B cell (primary cell): ENCODE data around the gene TNPO3. TPM values are rescaled to one million over a fixed set of nuclear protein-coding genes. Genes with fewer than 3 reads are reported as not detected.

Experiments
- ATAC-seq: fragments of 200-7000 bp; cut with Tn5 transposase; one replicate; pipeline ENCODE4 v1.10.0; 2021; ENCODE audit warnings: low read depth, mild to moderate bottlenecking, moderate number of reproducible peaks, moderate library complexity
- CTCF ChIA-PET: fragments of 350-600 bp; sonication (Branson Sonifier 250); formaldehyde crosslinking; loops from one replicate; lab custom pipeline; 2021; ENCODE audit warnings: antibody characterized with exemption, inconsistent platforms; lab: Charles Lee
- POLR2A ChIA-PET: fragments of 350-600 bp; sonication (Branson Sonifier 250); formaldehyde crosslinking; loops from one replicate; lab custom pipeline; 2021; ENCODE audit warnings: antibody characterized with exemption; lab: Charles Lee
- DNase-seq: peaks from one replicate; pipeline ENCODE4 v3.0.0; 2013
- H2AFZ ChIP-seq: 2 replicates; pipeline ENCODE4 v1.6.1; 2012; ENCODE audit warnings: mild to moderate bottlenecking, low read depth, low read length; ENCODE audit not compliant: insufficient read depth, poor library complexity, severe bottlenecking
- H3K27ac ChIP-seq, 2 donors: 1 replicate in 1 of 2; 2 replicates in 1 of 2; pipeline ENCODE4 v1.5.1; 2012 to 2013; ENCODE audit warnings: low read length in 2 of 2, mild to moderate bottlenecking in 2 of 2, moderate library complexity in 1 of 2
- H3K27me3 ChIP-seq, 4 experiments: fragments of 200-600 bp in 1 of 4; sonication (generic) in 1 of 4; replicated peaks in 1 of 4; 1 replicate in 2 of 4; 2 replicates in 2 of 4; pipeline versions ENCODE4 v1.6.1 to v1.7.0; 2013 to 2016; ENCODE audit warnings: low read length in 3 of 4, mild to moderate bottlenecking in 2 of 4, mixed read lengths in 1 of 4, moderate library complexity in 1 of 4; ENCODE audit not compliant: insufficient read depth in 4 of 4, control insufficient read depth in 3 of 4; ENCODE audit errors: control extremely low read depth in 1 of 4
- H3K36me3 ChIP-seq, 2 experiments: replicated peaks in 1 of 2; 1 replicate in 1 of 2; 2 replicates in 1 of 2; pipeline versions ENCODE4 v1.6.1 to v1.7.1; 2013; ENCODE audit warnings: low read length in 1 of 2; ENCODE audit not compliant: insufficient read depth in 2 of 2, control insufficient read depth in 1 of 2; ENCODE audit errors: control extremely low read depth in 1 of 2, extremely low read depth in 1 of 2
- H3K4me1 ChIP-seq, 2 donors: fragments of 200-600 bp in 1 of 2; sonication (generic) in 1 of 2; 1 replicate in 1 of 2; 2 replicates in 1 of 2; pipeline versions ENCODE4 v1.5.1 to v1.6.1; 2013 to 2017; ENCODE audit warnings: low read length in 2 of 2; ENCODE audit not compliant: control insufficient read depth in 2 of 2, insufficient read depth in 2 of 2
- H3K4me2 ChIP-seq: replicated peaks from 2 replicates; pipeline ENCODE3; 2012; ENCODE audit warnings: mild to moderate bottlenecking, low read depth, low read length; ENCODE audit not compliant: poor library complexity, severe bottlenecking
- H3K4me3 ChIP-seq, 5 experiments: fragments of 200-600 bp in 1 of 5; sonication (generic) in 1 of 5; 1 replicate in 3 of 5; 2 replicates in 2 of 5; pipeline versions ENCODE4 v1.5.1 to v1.7.0; 2011 to 2016; ENCODE audit warnings: low read length in 4 of 5, mild to moderate bottlenecking in 4 of 5, low read depth in 2 of 5, control low read depth in 1 of 5, moderate library complexity in 1 of 5; ENCODE audit not compliant: insufficient read depth in 1 of 5; ENCODE audit errors: control extremely low read depth in 1 of 5, extremely low read depth in 1 of 5
- H3K79me2 ChIP-seq: fragments of 200-600 bp; sonication (generic); one replicate; pipeline ENCODE4 v1.6.0; 2016; ENCODE audit warnings: low read length; ENCODE audit not compliant: control insufficient read depth, insufficient read depth
- H3K9ac ChIP-seq: fragments of 200-600 bp; sonication (generic); 2 replicates; pipeline ENCODE4 v1.6.1; 2017; ENCODE audit warnings: mild to moderate bottlenecking, low read length, moderate library complexity
- H3K9me3 ChIP-seq, 3 donors: one replicate each; pipeline versions ENCODE4 v1.6.1 to v1.7.1; 2013; ENCODE audit warnings: low read length in 2 of 3; ENCODE audit not compliant: control insufficient read depth in 2 of 3, insufficient read depth in 1 of 3; ENCODE audit errors: control extremely low read depth in 1 of 3
- H4K20me1 ChIP-seq: 2 replicates; pipeline ENCODE4 v1.6.0; 2012; ENCODE audit warnings: mild to moderate bottlenecking, low read length; ENCODE audit not compliant: insufficient read depth, control insufficient read depth, poor library complexity, severe bottlenecking
- H3K27ac Mint-ChIP-seq: one replicate; pipeline ENCODE4 v1.8.0; 2021; ENCODE audit warnings: mixed read lengths
- H3K27me3 Mint-ChIP-seq: one replicate; pipeline ENCODE4 v1.8.0; 2021; ENCODE audit warnings: mixed read lengths
- H3K4me1 Mint-ChIP-seq: one replicate; pipeline ENCODE4 v1.8.0; 2021; ENCODE audit warnings: mixed read lengths
- H3K4me3 Mint-ChIP-seq: one replicate; pipeline ENCODE4 v1.8.0; 2021; ENCODE audit warnings: mixed read lengths
- H3K9me3 Mint-ChIP-seq: one replicate; pipeline ENCODE4 v1.8.0; 2022; ENCODE audit warnings: mixed read lengths; ENCODE audit not compliant: insufficient read depth
- CTCF ChIP-seq: fragments of 200-600 bp; IDR thresholded peaks from one replicate; pipeline ENCODE4 v1.8.0; 2022; ENCODE audit warnings: antibody characterized with exemption, mild to moderate bottlenecking
- EZH2 ChIP-seq: IDR thresholded peaks from 2 replicates; pipeline ENCODE4 v1.6.1; 2012; ENCODE audit warnings: borderline replicate concordance, low read depth, mild to moderate bottlenecking, moderate library complexity, low read length; ENCODE audit not compliant: insufficient read depth, poor library complexity, severe bottlenecking
- WGBS: methylation state at CpG from one replicate; pipeline ENCODE4 v1.1.5; 2013; ENCODE audit warnings: missing lambda C conversion rate; ENCODE audit not compliant: insufficient coverage; 5-methylcytosine and 5-hydroxymethylcytosine counted together
- intact Hi-C: fragments of 100-400 bp; cut with micrococcal nuclease; formaldehyde crosslinking; loops from one replicate; pipeline ENCODE4 v1.10.0; 2022
- polyA plus RNA-seq: library from polyadenylated mRNA; depleted of rRNA; stranded (reverse); fragments of >200 nt; gene quantifications from 2 replicates; pipeline ENCODE4 v1.2.3, GENCODE V29; 2012
- total RNA-seq, 2 donors: library from RNA; stranded (reverse); fragments of 120-200 nt in 1 of 2; gene quantifications; 1 replicate in 1 of 2; 2 replicates in 1 of 2; pipeline versions ENCODE4 v1.2.3 to v1.2.4, GENCODE V29; 2013 to 2022

Gene TNPO3
- total and polyA plus RNA-seq, 2 donors (not counting 1 experiment from before 2014, with no cell fraction given) = 19.0 to 48.3 TPM

- Histone ChIP-seq H3K9ac (no peak overlapping the region), H3K4me2 (peak overlapping the region; percentile 15), H3K27ac (peak overlapping the region; percentile 85 to 92), H2AFZ (no peak overlapping the region), H3K4me1 (peaks cover 17 to 21% of the 10 kb centered on the region in 2 donors), H3K4me3 (no peak overlapping the region), H3K27me3 (no peaks in the 10 kb centered on the region), H4K20me1 (no peaks in the 10 kb centered on the region), H3K36me3 (peaks cover 25 to 55% of the 10 kb centered on the region in 2 experiments), H3K79me2 (no peaks in the 10 kb centered on the region), H3K9me3 (no peaks in the 10 kb centered on the region)
- Mint-ChIP-seq H3K27me3 (no peaks in the 10 kb centered on the region), H3K4me3 (peak overlapping the region; percentile 60), H3K27ac (peak overlapping the region; percentile 95), H3K9me3 (no peaks in the 10 kb centered on the region), H3K4me1 (peaks cover 49% of the 10 kb centered on the region)
- ATAC-seq = no peak
- WGBS = no CpG with 5 or more reads among the region's 2 CpGs
- TF ChIP-seq CTCF = no peak
- TF ChIP-seq EZH2 = no peak
- DNase-seq = no peak
- ChIA-PET POLR2A (interaction anchor here (0.9 to 1.6 kb wide), 4 partner anchors 9 to 14 kb away, joined by 3 to 15 read pairs (median 7); no protein-coding TSS in a partner anchor), CTCF (interaction anchor here (0.9 to 4.1 kb wide), 10 partner anchors 9 to 137 kb away, joined by 3 to 26 read pairs (median 4); no protein-coding TSS in a partner anchor)
- intact Hi-C loops = loop anchor here (2.0 kb wide), 3 partner anchors 15 to 49 kb away; no protein-coding TSS in a partner anchor
Measured at GRCh38 chr7:128954150-128954549, 100.8 kb downstream of the TNPO3 start.

- H3K4me2 ChIP-seq = no peak overlapping the region
- H3K27ac ChIP-seq = no peak overlapping the region
- H3K9me3 ChIP-seq = no peaks in the 10 kb centered on the region
- H3K9me3 Mint-ChIP-seq = no peaks in the 10 kb centered on the region
- ATAC-seq = no peak
- no peak overlapping the region for H2AFZ ChIP-seq
- H3K9ac ChIP-seq = no peak overlapping the region
- DNase-seq = no peak
- no peaks in the 10 kb centered on the region for H3K27me3 Mint-ChIP-seq
- no peak overlapping the region for H3K4me3 ChIP-seq
- POLR2A ChIA-PET = no interaction called here
- peaks cover 12 to 61% of the 10 kb centered on the region in 2 experiments for H3K36me3 ChIP-seq
- intact Hi-C loops = no loop called here
- no peak overlapping the region for H3K4me3 Mint-ChIP-seq
- H3K27me3 ChIP-seq = no peaks in the 10 kb centered on the region
- H3K4me1 ChIP-seq = peaks cover 17 to 28% of the 10 kb centered on the region in 2 donors
- CTCF ChIA-PET = interaction anchor here (1.4 to 4.6 kb wide), 2 partner anchors 11 to 68 kb away, joined by 5 to 17 read pairs; no protein-coding TSS in a partner anchor
- peaks cover 44% of the 10 kb centered on the region for H3K4me1 Mint-ChIP-seq
- peaks cover 4% of the 10 kb centered on the region for H3K79me2 ChIP-seq
- TF ChIP-seq CTCF (no peak), EZH2 (no peak)
- peak overlapping the region; percentile 68 for H3K27ac Mint-ChIP-seq
- 100% methylated on average over 2 of the region's 5 CpGs for WGBS
- peaks cover 7% of the 10 kb centered on the region for H4K20me1 ChIP-seq
Measured at GRCh38 chr7:128951296-128951695, 103.6 kb downstream of the TNPO3 start.
